Astrocyte (in vitro differentiated cells and primary cell): Measurements from ENCODE around the gene LYST.

ENCODE experiments used
- EZH2 ChIP-seq: IDR thresholded peaks from 2 replicates; pipeline ENCODE4 v1.6.1; 2012; ENCODE audit warnings: mild to moderate bottlenecking, low read length, inconsistent platforms; ENCODE audit not compliant: insufficient read depth
- TF ChIP-seq, protein P1 (sequence below): IDR thresholded peaks from 2 replicates; pipeline ENCODE4 v1.5.1; 2011; ENCODE audit warnings: low read depth, mild to moderate bottlenecking, inconsistent platforms, low read length, moderate library complexity; ENCODE audit not compliant: insufficient read depth

DNA sequence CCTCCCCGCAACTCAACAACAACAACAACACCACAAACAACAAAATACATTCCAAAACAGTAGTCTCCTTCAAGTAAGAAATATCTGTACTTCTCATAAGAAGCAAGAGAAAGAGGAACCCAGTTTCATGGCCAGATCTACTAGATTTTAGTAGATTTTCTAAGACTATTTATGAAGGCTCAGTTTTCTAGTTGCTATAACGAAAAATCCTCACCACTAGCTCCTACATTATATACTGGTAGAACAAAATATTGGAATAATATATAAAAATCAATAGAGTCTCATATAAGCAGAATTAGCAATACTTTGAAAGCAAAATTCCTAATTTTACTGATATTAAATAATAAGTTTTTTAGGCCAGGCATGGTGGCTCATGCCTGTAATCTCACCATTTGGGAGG lies 86.9 kb downstream of the LYST start:
- TF ChIP-seq, protein P1, sequence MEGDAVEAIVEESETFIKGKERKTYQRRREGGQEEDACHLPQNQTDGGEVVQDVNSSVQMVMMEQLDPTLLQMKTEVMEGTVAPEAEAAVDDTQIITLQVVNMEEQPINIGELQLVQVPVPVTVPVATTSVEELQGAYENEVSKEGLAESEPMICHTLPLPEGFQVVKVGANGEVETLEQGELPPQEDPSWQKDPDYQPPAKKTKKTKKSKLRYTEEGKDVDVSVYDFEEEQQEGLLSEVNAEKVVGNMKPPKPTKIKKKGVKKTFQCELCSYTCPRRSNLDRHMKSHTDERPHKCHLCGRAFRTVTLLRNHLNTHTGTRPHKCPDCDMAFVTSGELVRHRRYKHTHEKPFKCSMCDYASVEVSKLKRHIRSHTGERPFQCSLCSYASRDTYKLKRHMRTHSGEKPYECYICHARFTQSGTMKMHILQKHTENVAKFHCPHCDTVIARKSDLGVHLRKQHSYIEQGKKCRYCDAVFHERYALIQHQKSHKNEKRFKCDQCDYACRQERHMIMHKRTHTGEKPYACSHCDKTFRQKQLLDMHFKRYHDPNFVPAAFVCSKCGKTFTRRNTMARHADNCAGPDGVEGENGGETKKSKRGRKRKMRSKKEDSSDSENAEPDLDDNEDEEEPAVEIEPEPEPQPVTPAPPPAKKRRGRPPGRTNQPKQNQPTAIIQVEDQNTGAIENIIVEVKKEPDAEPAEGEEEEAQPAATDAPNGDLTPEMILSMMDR: no peak
- TF ChIP-seq EZH2: no peak
